HepG2 (cell line): ENCODE measurements around the gene NR1H2. TPM values are rescaled to one million over a fixed set of nuclear protein-coding genes. Genes with fewer than 3 reads are reported as not detected.

Experiments used
- CCDC6 ChIP-seq: sonication (generic); formaldehyde crosslinking; IDR thresholded peaks from 2 replicates; pipeline ENCODE4 v1.8.1; 2022; ENCODE audit warnings: mild to moderate bottlenecking, missing genetic modification reagents, moderate library complexity
- HHEX ChIP-seq: IDR thresholded peaks from 2 replicates; pipeline ENCODE4 v1.6.1; 2016; ENCODE audit warnings: control low read depth
- KIAA2018 ChIP-seq: sonication (generic); formaldehyde crosslinking; IDR thresholded peaks from 2 replicates; pipeline ENCODE4 v1.5.0; 2020; ENCODE audit warnings: mild to moderate bottlenecking, missing genetic modification reagents, borderline replicate concordance
- NCOA1 ChIP-seq: sonication (generic); formaldehyde crosslinking; IDR thresholded peaks from 2 replicates; pipeline ENCODE4 v1.9.0; 2021; ENCODE audit warnings: missing genetic modification reagents
- NFAT5 ChIP-seq: sonication (generic); formaldehyde crosslinking; IDR thresholded peaks from 2 replicates; pipeline ENCODE4 v1.4.0; 2020; ENCODE audit warnings: missing genetic modification reagents
- POLR2A ChIP-seq, 2 experiments: IDR thresholded peaks; 2 replicates each; pipeline ENCODE4 v1.6.1; 2011; ENCODE audit warnings: low read depth in 2 of 2, low read length in 2 of 2, mild to moderate bottlenecking in 1 of 2, moderate library complexity in 1 of 2; ENCODE audit not compliant: insufficient read depth in 1 of 2
- REXO4 ChIP-seq: sonication (generic); formaldehyde crosslinking; IDR thresholded peaks from 2 replicates; pipeline ENCODE4 v1.8.0; 2022; ENCODE audit warnings: missing genetic modification reagents, mild to moderate bottlenecking, borderline replicate concordance
- RXRA ChIP-seq: sonication (generic); formaldehyde crosslinking; IDR thresholded peaks from 2 replicates; pipeline ENCODE4 v1.5.1; 2020; ENCODE audit warnings: missing genetic modification reagents
- SPEN ChIP-seq: sonication (generic); formaldehyde crosslinking; IDR thresholded peaks from 2 replicates; pipeline ENCODE4 v1.5.1; 2020; ENCODE audit warnings: low read depth, mild to moderate bottlenecking, missing genetic modification reagents
- YY1 ChIP-seq: IDR thresholded peaks from 2 replicates; pipeline ENCODE4 v1.6.1; 2011; ENCODE audit warnings: low read length, low read depth, moderate library complexity, mild to moderate bottlenecking; ENCODE audit not compliant: insufficient read depth, insufficient replicate concordance
- ZNF746 ChIP-seq: sonication (generic); formaldehyde crosslinking; IDR thresholded peaks from 2 replicates; pipeline ENCODE4 v1.8.0; 2022; ENCODE audit warnings: mild to moderate bottlenecking, missing genetic modification reagents
- ZNF770 ChIP-seq: sonication (generic); formaldehyde crosslinking; IDR thresholded peaks from 2 replicates; pipeline ENCODE4 v1.5.0; 2020; ENCODE audit warnings: mild to moderate bottlenecking, missing genetic modification reagents
- ZNF781 ChIP-seq: sonication (generic); formaldehyde crosslinking; IDR thresholded peaks from 2 replicates; pipeline ENCODE4 v1.5.1; 2020; ENCODE audit warnings: borderline replicate concordance, mild to moderate bottlenecking, missing genetic modification reagents; ENCODE audit errors: not compliant biosample characterization
- polyA plus RNA-seq, 8 experiments: library from polyadenylated mRNA; depleted of rRNA in 3 of 8; stranded (reverse) in 7 of 8; unstranded in 1 of 8; fragments of >200 nt; fragmentation: Illumina TruSeq in 4 of 8; extraction: Trizol in 4 of 8; gene quantifications; 2 replicates each; pipeline versions ENCODE4 v1.2.1 to v1.2.3, GENCODE V29; 2011 to 2016; ENCODE audit warnings: low read depth in 4 of 8, missing spikeins in 1 of 8, mixed read lengths in 1 of 8; ENCODE audit not compliant: insufficient read depth in 1 of 8
- total RNA-seq, 5 experiments: library from RNA; depleted of rRNA; stranded (reverse); fragments of >200 nt; fragmentation: Illumina TruSeq; extraction: Trizol; gene quantifications; 2 replicates each; pipeline ENCODE4 v1.2.3, GENCODE V29; 2016; ENCODE audit warnings: low read depth in 1 of 5

The NR1H2 gene
- total and polyA plus RNA-seq, 2 of the 13 experiments (the other 11 are each of a cell fraction or from before 2014, with no cell fraction given) = 10.3 to 13.5 TPM

DNA sequence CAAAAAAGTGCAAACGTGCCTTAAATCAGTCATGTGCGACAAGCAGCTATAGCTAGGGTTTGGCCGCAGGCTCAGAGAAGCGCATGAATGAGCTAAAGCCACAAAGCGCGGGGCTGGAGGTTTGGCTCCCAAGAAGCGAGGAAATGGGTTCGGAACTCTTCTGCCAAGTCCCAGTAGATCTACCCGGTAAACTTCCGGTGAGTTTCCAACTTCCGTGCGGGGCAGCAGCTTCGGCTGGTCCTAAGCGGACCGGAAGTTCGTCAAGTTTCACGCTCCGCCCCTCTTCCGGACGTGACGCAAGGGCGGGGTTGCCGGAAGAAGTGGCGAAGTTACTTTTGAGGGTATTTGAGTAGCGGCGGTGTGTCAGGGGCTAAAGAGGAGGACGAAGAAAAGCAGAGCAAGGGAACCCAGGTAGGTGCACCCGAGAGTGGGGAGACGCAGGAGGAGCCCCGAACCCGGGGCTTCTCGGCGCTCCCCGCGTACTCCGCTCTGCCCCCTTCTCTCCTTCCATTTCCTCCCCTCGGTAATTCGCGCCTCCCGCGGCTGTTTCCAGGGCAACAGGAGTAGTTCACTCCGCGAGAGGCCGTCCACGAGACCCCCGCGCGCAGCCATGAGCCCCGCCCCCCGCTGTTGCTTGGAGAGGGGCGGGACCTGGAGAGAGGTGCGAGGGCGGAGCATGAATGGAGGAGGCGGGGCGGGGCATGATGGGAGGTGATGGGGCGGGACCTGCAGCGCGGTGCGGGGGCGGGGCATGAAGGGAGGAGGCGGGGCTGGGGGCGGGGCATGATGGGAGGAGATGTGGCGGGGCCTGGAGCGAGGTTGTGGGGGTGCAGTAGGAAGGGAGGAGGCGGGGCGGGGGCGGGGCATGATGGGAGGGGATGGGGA lies at the start of gene NR1H2 (continued):
- TF ChIP-seq ZNF781 (CRISPR knock-in tag) (peak; percentile 28), ZNF770 (CRISPR knock-in tag) (no peak), HHEX (CRISPR knock-in tag) (no peak), ZNF746 (CRISPR knock-in tag) (no peak), NCOA1 (CRISPR knock-in tag) (0 out of 2 replicates have a peak, but pooled peaks have one; percentile 70), RXRA (CRISPR knock-in tag) (peak; percentile 70), REXO4 (CRISPR knock-in tag) (no peak), NFAT5 (no peak), KIAA2018 (CRISPR knock-in tag) (no peak), CCDC6 (peak; percentile 70; the same call in 1 of the 2 replicates), POLR2A (IDR thresholded peaks at IDR 0.05; ENCODE audit: insufficient read depth in 1 of 2, low read depth in 2 of 2, low read length in 2 of 2) (peak; percentile 54 to 61), SPEN (peak; percentile 95), YY1 (peak; percentile 29)
